ENCODE data around the gene XRN2.

Gene XRN2

GRCh38 chr20:21272279-21272678 is 30.9 kb upstream of the XRN2 start:
- no peak for TF ChIP-seq PAX5 (IDR thresholded peaks at IDR 0.05; ENCODE audit: insufficient read depth, low read length, severe bottlenecking)
- TF ChIP-seq TAF1 (IDR thresholded peaks at IDR 0.05; ENCODE audit: low read depth, low read length), result no peak
- no peak for TF ChIP-seq POLR2A (IDR thresholded peaks at IDR 0.05; ENCODE audit: low read depth, low read length)
- TF ChIP-seq POU2F2 (IDR thresholded peaks at IDR 0.05; ENCODE audit: low read depth, low read length), result no peak
- TF ChIP-seq SPI1 (IDR thresholded peaks at IDR 0.05; ENCODE audit: low read depth, low read length), result peak; percentile 72
- FAIRE-seq, result peak; percentile 73
- no peak for DNase-seq (ENCODE audit: insufficient read length, low spot score)

GRCh38 chr20:21272679-21273078 is 30.5 kb upstream of the XRN2 start:
- DNase-seq (ENCODE audit: insufficient read length, low spot score), result no peak
- FAIRE-seq, result no peak
- TF ChIP-seq TAF1 (IDR thresholded peaks at IDR 0.05; ENCODE audit: low read depth, low read length), result no peak
- no peak for TF ChIP-seq POLR2AphosphoS5 (IDR thresholded peaks at IDR 0.05; ENCODE audit: low read depth, low read length)
- TF ChIP-seq POLR2A (IDR thresholded peaks at IDR 0.05; ENCODE audit: low read depth, low read length), result no peak
- no peak for TF ChIP-seq PAX5 (IDR thresholded peaks at IDR 0.05; ENCODE audit: insufficient read depth, low read length, severe bottlenecking)
- TF ChIP-seq SPI1 (IDR thresholded peaks at IDR 0.05; ENCODE audit: low read depth, low read length), result no peak
- no peak for TF ChIP-seq POU2F2 (IDR thresholded peaks at IDR 0.05; ENCODE audit: low read depth, low read length)

- no peak for TF ChIP-seq POLR2AphosphoS5 (IDR thresholded peaks at IDR 0.05; ENCODE audit: low read depth, low read length)
- no peak for TF ChIP-seq PAX5 (IDR thresholded peaks at IDR 0.05; ENCODE audit: insufficient read depth, low read length, severe bottlenecking)
- TF ChIP-seq TAF1 (IDR thresholded peaks at IDR 0.05; ENCODE audit: low read depth, low read length), result no peak
- TF ChIP-seq POLR2A (IDR thresholded peaks at IDR 0.05; ENCODE audit: low read depth, low read length), result no peak
- no peak for TF ChIP-seq SPI1 (IDR thresholded peaks at IDR 0.05; ENCODE audit: low read depth, low read length)
- DNase-seq (ENCODE audit: insufficient read length, low spot score) (no peak), FAIRE-seq (no peak)
Observed at GRCh38 chr20:21273755-21274386, 29.3 kb upstream of the XRN2 start.

- TF ChIP-seq POLR2AphosphoS5 (IDR thresholded peaks at IDR 0.05; ENCODE audit: low read depth, low read length) (no peak), POU2F2 (IDR thresholded peaks at IDR 0.05; ENCODE audit: low read depth, low read length) (no peak), SPI1 (IDR thresholded peaks at IDR 0.05; ENCODE audit: low read depth, low read length) (no peak), POLR2A (IDR thresholded peaks at IDR 0.05; ENCODE audit: low read depth, low read length) (no peak), PAX5 (IDR thresholded peaks at IDR 0.05; ENCODE audit: insufficient read depth, low read length, severe bottlenecking) (no peak), TAF1 (IDR thresholded peaks at IDR 0.05; ENCODE audit: low read depth, low read length) (no peak)
- DNase-seq (ENCODE audit: insufficient read length, low spot score) (no peak), FAIRE-seq (no peak)
Observed at GRCh38 chr20:21278829-21279228, 24.3 kb upstream of the XRN2 start.

GRCh38 chr20:21279706-21280521 is 23.2 kb upstream of the XRN2 start:
- DNase-seq (ENCODE audit: insufficient read length, low spot score) (no peak), FAIRE-seq (no peak)
- TF ChIP-seq POLR2AphosphoS5 (IDR thresholded peaks at IDR 0.05; ENCODE audit: low read depth, low read length) (no peak), TAF1 (IDR thresholded peaks at IDR 0.05; ENCODE audit: low read depth, low read length) (no peak), SPI1 (IDR thresholded peaks at IDR 0.05; ENCODE audit: low read depth, low read length) (no peak), PAX5 (IDR thresholded peaks at IDR 0.05; ENCODE audit: insufficient read depth, low read length, severe bottlenecking) (no peak), POLR2A (IDR thresholded peaks at IDR 0.05; ENCODE audit: low read depth, low read length) (no peak), POU2F2 (IDR thresholded peaks at IDR 0.05; ENCODE audit: low read depth, low read length) (no peak)

- DNase-seq (ENCODE audit: insufficient read length, low spot score) (no peak), FAIRE-seq (peak; percentile 90)
- no peak for TF ChIP-seq TAF1 (IDR thresholded peaks at IDR 0.05; ENCODE audit: low read depth, low read length)
- no peak for TF ChIP-seq POLR2AphosphoS5 (IDR thresholded peaks at IDR 0.05; ENCODE audit: low read depth, low read length)
- TF ChIP-seq PAX5 (IDR thresholded peaks at IDR 0.05; ENCODE audit: insufficient read depth, low read length, severe bottlenecking), result no peak
- TF ChIP-seq POLR2A (IDR thresholded peaks at IDR 0.05; ENCODE audit: low read depth, low read length), result no peak
- TF ChIP-seq SPI1 (IDR thresholded peaks at IDR 0.05; ENCODE audit: low read depth, low read length), result 0 out of 2 replicates have a peak, but pooled peaks have one; percentile 9
- no peak for TF ChIP-seq POU2F2 (IDR thresholded peaks at IDR 0.05; ENCODE audit: low read depth, low read length)
Observed at GRCh38 chr20:21280522-21281016, 22.6 kb upstream of the XRN2 start.

GRCh38 chr20:21286775-21287174 is 16.4 kb upstream of the XRN2 start:
- DNase-seq (ENCODE audit: insufficient read length, low spot score), result no peak
- TF ChIP-seq POLR2A (IDR thresholded peaks at IDR 0.05; ENCODE audit: low read depth, low read length) (no peak), POLR2AphosphoS5 (IDR thresholded peaks at IDR 0.05; ENCODE audit: low read depth, low read length) (no peak), SPI1 (IDR thresholded peaks at IDR 0.05; ENCODE audit: low read depth, low read length) (no peak), POU2F2 (IDR thresholded peaks at IDR 0.05; ENCODE audit: low read depth, low read length) (no peak), TAF1 (IDR thresholded peaks at IDR 0.05; ENCODE audit: low read depth, low read length) (no peak), PAX5 (IDR thresholded peaks at IDR 0.05; ENCODE audit: insufficient read depth, low read length, severe bottlenecking) (no peak)
- FAIRE-seq, result no peak

GRCh38 chr20:21288587-21289370 is 14.4 kb upstream of the XRN2 start:
- no peak for FAIRE-seq
- no peak for DNase-seq (ENCODE audit: insufficient read length, low spot score)
- TF ChIP-seq SPI1 (IDR thresholded peaks at IDR 0.05; ENCODE audit: low read depth, low read length), result no peak

GRCh38 chr20:21289651-21290050 is 13.5 kb upstream of the XRN2 start:
- FAIRE-seq (no peak), DNase-seq (ENCODE audit: insufficient read length, low spot score) (no peak)
- TF ChIP-seq PAX5 (IDR thresholded peaks at IDR 0.05; ENCODE audit: insufficient read depth, low read length, severe bottlenecking) (no peak), TAF1 (IDR thresholded peaks at IDR 0.05; ENCODE audit: low read depth, low read length) (no peak), POU2F2 (IDR thresholded peaks at IDR 0.05; ENCODE audit: low read depth, low read length) (no peak), POLR2AphosphoS5 (IDR thresholded peaks at IDR 0.05; ENCODE audit: low read depth, low read length) (no peak), POLR2A (IDR thresholded peaks at IDR 0.05; ENCODE audit: low read depth, low read length) (no peak), SPI1 (IDR thresholded peaks at IDR 0.05; ENCODE audit: low read depth, low read length) (no peak)
